ENCODE data around the gene TMEM147.

Gene TMEM147

DNA sequence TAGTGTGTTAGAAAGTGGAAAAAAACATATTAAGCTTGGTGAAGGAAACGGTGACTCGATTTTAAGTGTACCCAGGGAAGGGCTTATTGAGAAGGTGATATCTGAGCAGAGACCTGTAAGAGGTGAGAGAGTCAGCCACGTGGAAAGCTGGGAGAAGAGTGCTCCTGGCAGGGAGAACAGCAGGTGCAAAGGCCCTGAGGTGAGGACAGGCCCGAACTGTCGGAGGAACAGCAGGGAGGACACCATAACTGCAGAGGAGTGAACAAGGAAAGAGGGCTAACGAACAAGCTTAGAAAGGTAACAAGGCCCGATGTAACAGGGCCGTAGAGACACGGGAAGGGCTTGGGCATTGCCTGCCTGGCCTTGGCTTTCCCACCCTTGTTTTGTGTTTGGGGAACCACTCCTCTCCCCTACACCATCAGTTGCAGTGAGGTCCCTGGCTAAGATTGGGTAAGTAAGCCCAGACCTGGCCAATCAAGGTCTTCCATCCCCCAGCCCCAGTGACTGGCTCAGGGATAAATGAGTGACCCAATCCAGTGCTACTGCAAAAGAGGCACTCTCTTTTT lies 10.7 kb downstream of the TMEM147 start:
- no peak for DNase-seq (ENCODE audit: extremely low read depth, low read depth)
- TF ChIP-seq, protein P1, sequence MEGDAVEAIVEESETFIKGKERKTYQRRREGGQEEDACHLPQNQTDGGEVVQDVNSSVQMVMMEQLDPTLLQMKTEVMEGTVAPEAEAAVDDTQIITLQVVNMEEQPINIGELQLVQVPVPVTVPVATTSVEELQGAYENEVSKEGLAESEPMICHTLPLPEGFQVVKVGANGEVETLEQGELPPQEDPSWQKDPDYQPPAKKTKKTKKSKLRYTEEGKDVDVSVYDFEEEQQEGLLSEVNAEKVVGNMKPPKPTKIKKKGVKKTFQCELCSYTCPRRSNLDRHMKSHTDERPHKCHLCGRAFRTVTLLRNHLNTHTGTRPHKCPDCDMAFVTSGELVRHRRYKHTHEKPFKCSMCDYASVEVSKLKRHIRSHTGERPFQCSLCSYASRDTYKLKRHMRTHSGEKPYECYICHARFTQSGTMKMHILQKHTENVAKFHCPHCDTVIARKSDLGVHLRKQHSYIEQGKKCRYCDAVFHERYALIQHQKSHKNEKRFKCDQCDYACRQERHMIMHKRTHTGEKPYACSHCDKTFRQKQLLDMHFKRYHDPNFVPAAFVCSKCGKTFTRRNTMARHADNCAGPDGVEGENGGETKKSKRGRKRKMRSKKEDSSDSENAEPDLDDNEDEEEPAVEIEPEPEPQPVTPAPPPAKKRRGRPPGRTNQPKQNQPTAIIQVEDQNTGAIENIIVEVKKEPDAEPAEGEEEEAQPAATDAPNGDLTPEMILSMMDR (IDR thresholded peaks at IDR 0.05; ENCODE audit: low read depth, low read length), result no peak

DNA sequence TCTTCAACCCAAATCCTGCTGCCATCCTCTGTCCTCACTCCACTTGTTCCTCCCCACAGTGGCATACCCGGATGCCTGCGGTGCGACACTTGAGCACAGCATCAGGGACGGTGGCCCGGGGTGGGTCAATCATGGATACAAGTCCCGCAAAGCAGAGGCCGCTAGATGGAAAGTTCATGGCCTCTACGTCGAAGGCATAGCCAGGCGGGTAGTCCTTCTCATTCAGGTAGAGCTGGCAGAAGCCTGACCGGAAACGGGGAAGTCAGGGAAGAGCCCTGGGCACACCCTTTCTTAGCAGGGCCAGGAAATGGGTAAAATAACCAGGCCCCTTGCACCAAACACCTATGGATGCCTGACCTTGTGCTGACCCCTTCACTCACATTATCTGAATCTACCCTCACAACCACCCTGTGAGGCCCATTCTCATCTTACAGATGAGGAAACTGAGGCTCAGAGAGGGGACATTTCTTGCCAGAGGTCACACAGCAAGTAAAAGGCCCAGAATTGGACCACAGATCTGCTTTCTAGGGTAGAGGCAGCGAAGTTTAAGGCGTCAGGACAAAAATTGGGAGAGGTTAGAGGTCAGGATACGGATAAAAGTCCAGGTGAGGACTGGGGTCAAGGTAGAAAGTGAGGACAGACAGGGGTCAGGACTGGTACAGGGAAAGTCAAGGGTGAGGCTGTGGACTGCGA lies 11.6 kb downstream of the TMEM147 start:
- TF ChIP-seq, protein P1 (IDR thresholded peaks at IDR 0.05; ENCODE audit: low read depth, low read length), result no peak
- no peak for DNase-seq (ENCODE audit: extremely low read depth, low read depth)

DNA sequence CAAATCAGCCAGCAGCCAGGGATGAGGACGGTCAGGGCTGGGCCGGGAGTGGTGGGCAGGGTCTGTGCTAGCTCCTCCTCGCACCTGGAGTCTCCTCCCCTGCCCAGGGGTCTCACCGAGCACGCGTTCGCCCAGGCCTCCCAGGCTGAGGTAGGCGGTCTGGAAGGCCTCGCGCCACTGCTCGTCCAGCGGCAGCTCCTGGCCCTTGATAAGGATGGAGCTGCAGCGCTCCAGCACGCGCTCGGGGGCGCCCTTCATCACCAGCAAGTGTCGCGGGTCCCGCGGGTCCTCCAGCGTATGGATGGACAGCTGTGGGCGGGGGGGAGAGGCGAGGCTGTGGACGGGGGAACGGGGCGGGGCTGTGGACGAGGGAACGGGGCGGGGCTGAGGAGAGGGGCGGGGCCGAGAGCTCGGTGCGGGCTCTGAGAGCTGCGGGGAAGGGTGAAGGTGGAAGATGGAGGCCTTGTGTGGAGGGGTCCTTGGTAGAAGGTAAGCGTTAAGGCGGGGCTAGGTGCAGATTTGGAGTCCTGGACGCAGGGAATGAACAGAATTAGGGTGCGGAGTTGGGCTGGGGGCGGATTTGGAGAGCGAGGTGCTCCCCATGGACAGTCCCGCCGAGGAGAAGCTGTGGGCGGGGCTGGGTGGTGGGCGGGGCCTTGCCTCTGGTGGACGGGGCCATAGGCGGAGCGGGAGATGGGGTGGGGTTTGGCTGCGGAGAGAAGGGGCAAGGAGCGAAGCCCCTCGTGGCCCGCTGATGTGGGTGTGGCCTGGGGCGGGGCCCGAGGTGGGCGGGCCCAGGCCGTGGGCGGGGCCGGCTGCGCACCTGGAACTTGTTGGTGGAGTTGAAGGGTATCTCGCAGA lies 12.3 kb downstream of the TMEM147 start:
- TF ChIP-seq, protein P1 (IDR thresholded peaks at IDR 0.05; ENCODE audit: low read depth, low read length), result no peak
- DNase-seq (ENCODE audit: extremely low read depth, low read depth), result no peak

DNA sequence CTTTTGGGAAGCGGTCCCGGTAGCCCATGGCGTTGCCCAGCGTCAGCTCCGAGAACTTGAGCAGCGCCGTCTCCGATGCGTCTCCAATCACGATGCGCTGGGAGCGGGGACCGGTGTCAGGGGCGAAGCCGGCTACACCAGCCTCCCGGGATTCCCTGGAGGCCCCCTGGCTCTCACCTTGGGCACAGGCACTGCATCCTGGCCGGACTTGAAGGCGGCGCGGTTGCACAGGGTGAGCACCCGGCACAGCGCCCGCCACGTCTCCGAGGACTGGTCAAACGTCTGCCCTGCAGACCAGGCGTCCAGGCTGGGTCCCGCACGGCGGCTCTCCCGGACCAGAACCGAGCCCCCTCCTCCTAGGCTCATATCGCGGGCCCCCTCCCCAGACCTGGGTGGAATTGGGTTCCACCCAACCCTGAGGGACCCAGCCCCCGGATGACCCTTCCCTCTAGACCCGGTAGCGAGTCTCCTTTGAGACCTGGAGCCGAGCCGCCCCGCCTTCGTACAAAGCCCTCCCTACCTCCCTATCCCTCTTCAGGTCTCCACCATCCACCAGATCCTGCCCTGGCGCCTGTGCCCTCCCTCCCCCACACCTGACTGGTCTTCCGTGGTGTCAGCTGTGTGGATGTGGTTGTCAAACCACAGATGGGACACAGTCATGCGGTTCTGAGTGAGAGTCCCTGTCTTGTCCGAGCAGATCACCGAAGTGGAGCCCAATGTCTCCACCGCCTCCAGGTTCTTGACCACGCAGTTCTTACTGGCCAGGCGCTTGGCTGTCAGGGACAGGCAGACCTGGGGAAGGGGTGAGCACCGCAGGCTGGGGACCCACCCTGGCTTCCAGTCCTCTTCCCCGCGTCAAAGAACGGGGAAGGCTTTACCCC lies 13.2 kb downstream of the TMEM147 start:
- TF ChIP-seq, protein P1 (IDR thresholded peaks at IDR 0.05; ENCODE audit: low read depth, low read length), result no peak
- DNase-seq (ENCODE audit: extremely low read depth, low read depth), result no peak

DNA sequence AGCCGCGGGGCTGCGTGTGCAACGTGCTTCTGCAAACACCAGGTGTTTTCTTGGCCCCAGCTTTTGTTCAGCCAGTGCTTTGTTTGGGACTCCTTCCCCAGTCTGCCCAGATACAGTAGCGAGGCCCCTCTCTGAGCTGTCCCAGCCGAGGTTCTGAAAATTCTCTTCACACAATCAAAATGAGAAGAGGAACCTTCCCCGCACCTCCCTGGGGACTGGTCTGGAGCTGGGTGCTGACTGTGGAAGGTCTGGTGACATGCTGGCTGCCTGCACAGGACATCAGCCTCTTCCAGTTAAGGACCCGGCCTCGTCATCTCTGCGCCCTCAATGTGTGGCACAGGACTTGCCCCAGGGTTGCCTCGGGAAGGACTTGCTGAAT lies 13.8 kb downstream of the TMEM147 start:
- TF ChIP-seq, protein P1 (IDR thresholded peaks at IDR 0.05; ENCODE audit: low read depth, low read length), result no peak
- no peak for DNase-seq (ENCODE audit: extremely low read depth, low read depth)

DNA sequence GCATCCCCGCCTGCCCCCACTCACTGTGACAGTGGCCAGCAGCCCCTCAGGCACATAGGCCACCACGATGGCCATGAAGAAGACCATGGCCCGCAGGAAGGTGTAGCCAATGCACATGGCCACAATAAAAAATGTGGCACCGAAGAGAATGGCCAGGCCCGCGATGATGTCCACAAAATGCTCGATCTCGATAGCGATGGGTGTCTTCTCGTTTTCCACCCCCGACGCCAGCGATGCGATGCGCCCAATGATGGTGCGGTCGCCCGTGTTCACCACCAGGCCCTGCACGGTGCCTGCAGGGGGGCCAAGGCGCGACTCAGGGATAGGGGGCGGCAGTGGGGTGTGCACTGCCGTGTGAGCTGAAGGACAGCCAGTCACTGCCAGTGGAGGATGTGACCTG lies 14.4 kb downstream of the TMEM147 start:
- TF ChIP-seq, protein P1 (IDR thresholded peaks at IDR 0.05; ENCODE audit: low read depth, low read length), result no peak
- DNase-seq (ENCODE audit: extremely low read depth, low read depth), result no peak
